NB4 (cell line): ENCODE results near the gene NTM.

Experiments used
- POLR2A ChIP-seq: IDR thresholded peaks from 2 replicates; pipeline ENCODE4 v1.6.1; 2011; ENCODE audit warnings: mild to moderate bottlenecking; ENCODE audit not compliant: insufficient read length; ENCODE audit errors: extremely low read depth
- TF ChIP-seq, protein P1 (sequence below): IDR thresholded peaks from one replicate; pipeline ENCODE4 v1.5.1; 2012; ENCODE audit warnings: low read depth, low read length

- TF ChIP-seq, protein P1, sequence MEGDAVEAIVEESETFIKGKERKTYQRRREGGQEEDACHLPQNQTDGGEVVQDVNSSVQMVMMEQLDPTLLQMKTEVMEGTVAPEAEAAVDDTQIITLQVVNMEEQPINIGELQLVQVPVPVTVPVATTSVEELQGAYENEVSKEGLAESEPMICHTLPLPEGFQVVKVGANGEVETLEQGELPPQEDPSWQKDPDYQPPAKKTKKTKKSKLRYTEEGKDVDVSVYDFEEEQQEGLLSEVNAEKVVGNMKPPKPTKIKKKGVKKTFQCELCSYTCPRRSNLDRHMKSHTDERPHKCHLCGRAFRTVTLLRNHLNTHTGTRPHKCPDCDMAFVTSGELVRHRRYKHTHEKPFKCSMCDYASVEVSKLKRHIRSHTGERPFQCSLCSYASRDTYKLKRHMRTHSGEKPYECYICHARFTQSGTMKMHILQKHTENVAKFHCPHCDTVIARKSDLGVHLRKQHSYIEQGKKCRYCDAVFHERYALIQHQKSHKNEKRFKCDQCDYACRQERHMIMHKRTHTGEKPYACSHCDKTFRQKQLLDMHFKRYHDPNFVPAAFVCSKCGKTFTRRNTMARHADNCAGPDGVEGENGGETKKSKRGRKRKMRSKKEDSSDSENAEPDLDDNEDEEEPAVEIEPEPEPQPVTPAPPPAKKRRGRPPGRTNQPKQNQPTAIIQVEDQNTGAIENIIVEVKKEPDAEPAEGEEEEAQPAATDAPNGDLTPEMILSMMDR = no peak
- no peak for TF ChIP-seq POLR2A
These were observed 973.2 kb downstream of the NTM start for GRCh38 chr11:132343445-132344175.
